GM12878 (cell line): ENCODE results near the gene HINT3. TPM values are rescaled to one million over a fixed set of nuclear protein-coding genes. Genes with fewer than 3 reads are reported as not detected.

Source experiments
- ATAC-seq: fragments of 200-7000 bp; cut with Tn5 transposase; 3 replicates; pipeline ENCODE4 v1.9.1; 2020; ENCODE audit warnings: mild to moderate bottlenecking, moderate library complexity
- BruUV-seq: library from RNA; stranded (reverse); fragments of 400-500 nt; replicated peaks from 2 replicates; lab custom pipeline; 2021; lab: Mats Ljungman, UMichigan
- CTCF ChIA-PET: fragments of 300-600 bp; sonication (Branson Sonifier 250); formaldehyde crosslinking; extraction: SDS; loops from one replicate; lab custom pipeline; 2021; ENCODE audit warnings: inconsistent platforms; lab: Yijun Ruan, JAX
- POLR2A ChIA-PET: fragments of 350-600 bp; formaldehyde crosslinking; extraction: SDS; loops from one replicate; lab custom pipeline; 2021; ENCODE audit warnings: inconsistent platforms; lab: Charles Lee
- RAD21 ChIA-PET: fragments of 300-600 bp; sonication (Branson Sonifier 250); formaldehyde crosslinking; loops from one replicate; lab custom pipeline; 2023; ENCODE audit warnings: antibody characterized with exemption; ENCODE audit not compliant: unreplicated experiment; lab: Charles Lee
- SMC1A ChIA-PET: fragments of 300-600 bp; sonication (Branson Sonifier 250); formaldehyde crosslinking; loops from one replicate; lab custom pipeline; 2023; ENCODE audit not compliant: unreplicated experiment, uncharacterized antibody; lab: Charles Lee
- DNase-seq: peaks from one replicate; pipeline ENCODE4 v3.0.0-alpha.2; 2011; ENCODE audit warnings: low read depth, low spot score
- FAIRE-seq: peaks from 3 replicates; lab custom pipeline; 2011; peaks lifted over from hg19 to GRCh38; lab: Jason Lieb, UNC
- H2AFZ ChIP-seq: 2 replicates; pipeline ENCODE4 v1.6.0; 2011; ENCODE audit warnings: low read depth, low read length, control low read depth; ENCODE audit not compliant: control insufficient read depth
- H3K27ac ChIP-seq: 2 replicates; pipeline ENCODE4 v1.5.1; 2011; ENCODE audit warnings: control low read depth; ENCODE audit not compliant: control insufficient read depth, insufficient read depth
- H3K27me3 ChIP-seq, 2 experiments: replicated peaks in 1 of 2; 2 replicates each; pipeline versions ENCODE4 v1.6.0 to v1.6.1; 2011; ENCODE audit warnings: low read length in 1 of 2; ENCODE audit not compliant: control insufficient read depth in 2 of 2, insufficient read depth in 2 of 2
- H3K36me3 ChIP-seq, 2 experiments: 2 replicates each; pipeline ENCODE4 v1.5.1; 2011; ENCODE audit warnings: low read length in 1 of 2; ENCODE audit not compliant: control insufficient read depth in 2 of 2, insufficient read depth in 2 of 2
- H3K4me1 ChIP-seq: 2 replicates; pipeline ENCODE4 v1.6.1; 2011; ENCODE audit warnings: mild to moderate bottlenecking, low read length, moderate library complexity, mixed read lengths; ENCODE audit not compliant: control insufficient read depth, insufficient read depth
- H3K4me2 ChIP-seq: 2 replicates; pipeline ENCODE4 v1.6.0; 2011; ENCODE audit warnings: control low read depth; ENCODE audit not compliant: control insufficient read depth, insufficient read depth
- H3K4me3 ChIP-seq: fragments of 200-600 bp; sonication (generic); 2 replicates; pipeline ENCODE4 v1.5.1; 2016
- H3K79me2 ChIP-seq: 2 replicates; pipeline ENCODE4 v1.6.0; 2011; ENCODE audit warnings: low read length; ENCODE audit not compliant: control insufficient read depth, insufficient read depth
- H3K9ac ChIP-seq: 2 replicates; pipeline ENCODE4 v1.8.0; 2011; ENCODE audit warnings: low read length, control low read depth, mixed read lengths; ENCODE audit not compliant: control insufficient read depth, insufficient read depth
- H3K9me3 ChIP-seq: replicated peaks from 3 replicates; pipeline ENCODE4 v1.5.1; 2011; ENCODE audit warnings: mild to moderate bottlenecking, low read length; ENCODE audit not compliant: control insufficient read depth, insufficient read depth
- H4K20me1 ChIP-seq: 2 replicates; pipeline ENCODE4 v1.6.0; 2011; ENCODE audit not compliant: control insufficient read depth, insufficient read depth
- EGR1 ChIP-seq, 2 experiments: IDR thresholded peaks; 1 replicate in 1 of 2; 2 replicates in 1 of 2; pipeline ENCODE4 v1.6.1; 2011 to 2012; ENCODE audit warnings: low read depth in 2 of 2, low read length in 2 of 2, borderline replicate concordance in 1 of 2, mild to moderate bottlenecking in 1 of 2, moderate library complexity in 1 of 2
- EP300 ChIP-seq, 2 experiments: fragments of 150-350 bp in 1 of 2; IDR thresholded peaks; 2 replicates each; pipeline ENCODE4 v1.6.1; 2011 to 2012; ENCODE audit warnings: low read depth in 2 of 2, low read length in 2 of 2, borderline replicate concordance in 1 of 2, improper control_type of control experiment in 1 of 2, inconsistent platforms in 1 of 2; ENCODE audit not compliant: control insufficient read depth in 1 of 2
- IRF4 ChIP-seq: IDR thresholded peaks from 2 replicates; pipeline ENCODE4 v1.6.1; 2011; ENCODE audit warnings: low read depth, low read length
- KDM1A ChIP-seq: fragments of 200-600 bp; sonication (generic); IDR thresholded peaks from 2 replicates; pipeline ENCODE4 v1.6.1; 2016; ENCODE audit warnings: borderline replicate concordance
- PML ChIP-seq: IDR thresholded peaks from 2 replicates; pipeline ENCODE4 v1.6.1; 2012; ENCODE audit warnings: low read length, inconsistent platforms
- POU2F2 ChIP-seq: IDR thresholded peaks from 3 replicates; pipeline ENCODE4 v1.6.1; 2011; ENCODE audit warnings: low read depth, mild to moderate bottlenecking, low read length, borderline replicate concordance
- RAD21 ChIP-seq: IDR thresholded peaks from 2 replicates; pipeline ENCODE4 v1.6.1; 2011; ENCODE audit warnings: mild to moderate bottlenecking, low read depth, low read length, moderate library complexity; ENCODE audit not compliant: insufficient read depth
- SUPT20H ChIP-seq: IDR thresholded peaks from 2 replicates; pipeline ENCODE4 v1.6.1; 2011; ENCODE audit warnings: low read depth, mild to moderate bottlenecking, low read length, moderate library complexity, borderline replicate concordance; ENCODE audit not compliant: control insufficient read depth
- TCF7 ChIP-seq: IDR thresholded peaks from 2 replicates; pipeline ENCODE4 v1.6.1; 2014; ENCODE audit warnings: antibody characterized with exemption, borderline replicate concordance
- YY1 ChIP-seq: IDR thresholded peaks from 2 replicates; pipeline ENCODE4 v1.6.1; 2011; ENCODE audit warnings: low read depth, mild to moderate bottlenecking, low read length
- ZZZ3 ChIP-seq: IDR thresholded peaks from 2 replicates; pipeline ENCODE4 v1.6.1; 2011; ENCODE audit warnings: low read depth; ENCODE audit not compliant: control insufficient read depth, insufficient read length
- WGBS: methylation state at CpG from one replicate; pipeline ENCODE4 v1.1.6; 2016; ENCODE audit warnings: low lambda C conversion rate; ENCODE audit not compliant: insufficient replicate concordance, insufficient coverage; ENCODE audit errors: missing lambda C conversion rate; 5-methylcytosine and 5-hydroxymethylcytosine counted together
- in situ Hi-C: fragments of 300-500 bp; cut with MboI; formaldehyde crosslinking; loops from 9 replicates; pipeline ENCODE4 v1.14.3; 2018; ENCODE audit warnings: mixed read lengths
- intact Hi-C: fragments of 100-400 bp; cut with micrococcal nuclease; formaldehyde crosslinking; loops from one replicate; pipeline ENCODE4 v1.14.2; 2022; ENCODE audit not compliant: unreplicated experiment
- polyA plus RNA-seq, 11 experiments: library from polyadenylated mRNA; depleted of rRNA in 4 of 11; unstranded in 6 of 11; stranded (reverse) in 5 of 11; fragments of >200 nt; fragmentation: Nextera tagmentation in 4 of 11; fragmentation: Illumina TruSeq in 1 of 11; extraction: Ambion mirVana in 4 of 11; extraction: Trizol in 1 of 11; gene quantifications; 1 replicate in 1 of 11; 2 replicates in 10 of 11; pipeline versions ENCODE4 v1.2.1 to v1.2.3, GENCODE V29; 2011 to 2016; ENCODE audit warnings: inconsistent platforms in 2 of 11, missing spikeins in 2 of 11, low read depth in 1 of 11
- total RNA-seq, 4 experiments: library from RNA; depleted of rRNA in 3 of 4; stranded (reverse); fragments of >200 nt in 3 of 4; fragmentation: Illumina TruSeq in 1 of 4; extraction: Trizol in 1 of 4; gene quantifications; 2 replicates each; pipeline versions ENCODE4 v1.2.1 to v1.2.3, GENCODE V29; 2013 to 2021
- TF ChIP-seq, protein P1 (sequence below): fragments of 450-650 bp; IDR thresholded peaks from 2 replicates; pipeline ENCODE4 v1.6.1; 2017; ENCODE audit warnings: mild to moderate bottlenecking, moderate library complexity
- TF ChIP-seq, protein P2 (sequence below): fragments of 450-650 bp; IDR thresholded peaks from 2 replicates; pipeline ENCODE4 v1.6.1; 2017; ENCODE audit warnings: mild to moderate bottlenecking, low read depth, inconsistent platforms; ENCODE audit not compliant: poor library complexity, severe bottlenecking
- TF ChIP-seq, protein P3 (sequence below): fragments of 450-650 bp; IDR thresholded peaks from 2 replicates; pipeline ENCODE4 v1.6.1; 2017; ENCODE audit warnings: mild to moderate bottlenecking

HINT3 gene
- total and polyA plus RNA-seq, 10 of the 15 experiments (the other 5 are each of a cell fraction or from before 2014, with no cell fraction given): 0.72 to 9.1 (median 5.4) TPM

DNA sequence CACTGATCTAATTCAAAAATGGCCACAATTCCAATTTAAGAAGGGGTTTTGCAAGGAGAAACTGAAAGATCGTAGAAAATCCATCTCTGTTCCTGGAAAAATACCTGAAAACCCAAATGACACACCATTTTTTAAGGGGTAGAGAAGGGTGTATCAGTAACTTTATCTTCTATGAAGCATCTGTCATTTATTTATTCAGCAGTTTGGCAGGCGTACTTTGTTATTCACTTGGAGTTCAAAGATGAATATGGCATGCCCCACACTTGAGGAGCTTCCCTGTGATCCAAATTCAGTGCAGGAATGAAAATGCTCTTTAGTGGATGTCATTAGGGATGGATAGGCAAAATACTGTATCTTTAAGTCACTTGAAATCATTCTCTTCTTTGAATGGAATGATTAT, 7.2 kb downstream of the HINT3 start (continued):
- TF ChIP-seq, protein P1, sequence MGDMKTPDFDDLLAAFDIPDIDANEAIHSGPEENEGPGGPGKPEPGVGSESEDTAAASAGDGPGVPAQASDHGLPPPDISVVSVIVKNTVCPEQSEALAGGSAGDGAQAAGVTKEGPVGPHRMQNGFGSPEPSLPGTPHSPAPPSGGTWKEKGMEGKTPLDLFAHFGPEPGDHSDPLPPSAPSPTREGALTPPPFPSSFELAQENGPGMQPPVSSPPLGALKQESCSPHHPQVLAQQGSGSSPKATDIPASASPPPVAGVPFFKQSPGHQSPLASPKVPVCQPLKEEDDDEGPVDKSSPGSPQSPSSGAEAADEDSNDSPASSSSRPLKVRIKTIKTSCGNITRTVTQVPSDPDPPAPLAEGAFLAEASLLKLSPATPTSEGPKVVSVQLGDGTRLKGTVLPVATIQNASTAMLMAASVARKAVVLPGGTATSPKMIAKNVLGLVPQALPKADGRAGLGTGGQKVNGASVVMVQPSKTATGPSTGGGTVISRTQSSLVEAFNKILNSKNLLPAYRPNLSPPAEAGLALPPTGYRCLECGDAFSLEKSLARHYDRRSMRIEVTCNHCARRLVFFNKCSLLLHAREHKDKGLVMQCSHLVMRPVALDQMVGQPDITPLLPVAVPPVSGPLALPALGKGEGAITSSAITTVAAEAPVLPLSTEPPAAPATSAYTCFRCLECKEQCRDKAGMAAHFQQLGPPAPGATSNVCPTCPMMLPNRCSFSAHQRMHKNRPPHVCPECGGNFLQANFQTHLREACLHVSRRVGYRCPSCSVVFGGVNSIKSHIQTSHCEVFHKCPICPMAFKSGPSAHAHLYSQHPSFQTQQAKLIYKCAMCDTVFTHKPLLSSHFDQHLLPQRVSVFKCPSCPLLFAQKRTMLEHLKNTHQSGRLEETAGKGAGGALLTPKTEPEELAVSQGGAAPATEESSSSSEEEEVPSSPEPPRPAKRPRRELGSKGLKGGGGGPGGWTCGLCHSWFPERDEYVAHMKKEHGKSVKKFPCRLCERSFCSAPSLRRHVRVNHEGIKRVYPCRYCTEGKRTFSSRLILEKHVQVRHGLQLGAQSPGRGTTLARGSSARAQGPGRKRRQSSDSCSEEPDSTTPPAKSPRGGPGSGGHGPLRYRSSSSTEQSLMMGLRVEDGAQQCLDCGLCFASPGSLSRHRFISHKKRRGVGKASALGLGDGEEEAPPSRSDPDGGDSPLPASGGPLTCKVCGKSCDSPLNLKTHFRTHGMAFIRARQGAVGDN: no peak
- TF ChIP-seq SUPT20H: no peak
- no peak for TF ChIP-seq POU2F2
- TF ChIP-seq EP300 (IDR thresholded peaks at IDR 0.05; ENCODE audit: borderline replicate concordance in 1 of 2, control insufficient read depth in 1 of 2, low read depth in 2 of 2, low read length in 2 of 2): no peak
- no peak for TF ChIP-seq EGR1 (IDR thresholded peaks at IDR 0.05; ENCODE audit: borderline replicate concordance in 1 of 2, low read depth in 2 of 2, low read length in 2 of 2)
- no peak for TF ChIP-seq RAD21

DNA sequence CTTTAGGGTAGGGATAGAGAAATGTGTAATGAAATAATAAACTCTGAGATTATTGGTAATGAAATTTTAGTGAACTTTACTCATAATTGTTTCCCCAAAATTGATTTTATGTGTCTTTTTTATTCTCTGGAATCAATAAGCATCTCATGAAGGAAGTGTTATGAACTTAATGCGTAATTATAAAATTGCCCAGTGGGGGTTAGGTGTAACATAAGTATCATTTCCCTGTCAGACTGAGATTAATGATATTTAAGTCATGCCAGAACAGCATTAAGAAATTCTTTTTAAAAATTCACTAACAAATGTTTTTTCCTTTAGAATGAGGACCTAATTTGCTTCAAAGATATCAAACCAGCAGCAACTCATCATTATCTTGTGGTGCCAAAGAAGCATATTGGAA, 10.0 kb downstream of the HINT3 start:
- Histone ChIP-seq H3K27ac (no peak overlapping the region), H2AFZ (no peak overlapping the region), H3K9ac (no peak overlapping the region), H3K4me2 (no peak overlapping the region), H3K4me1 (no peaks in the 10 kb centered on the region), H3K9me3 (no peaks in the 10 kb centered on the region), H3K4me3 (no peak overlapping the region), H4K20me1 (no peaks in the 10 kb centered on the region), H3K36me3 (no peaks in the 10 kb centered on the region; a peak in 2 of 4 replicates), H3K79me2 (no peaks in the 10 kb centered on the region), H3K27me3 (no peaks in the 10 kb centered on the region)
- no peak for FAIRE-seq
- ChIA-PET CTCF (interaction anchor here (1.1 to 12.1 kb wide), 5 partner anchors 7 to 28 kb away, joined by 3 to 183 read pairs (median 13); partner anchors contain the start of gene HINT3), RAD21 (no interaction called here), POLR2A (no interaction called here), SMC1A (no interaction called here)
- intact Hi-C loops: no loop called here
- no TSS peak for BruUV-seq
- DNase-seq: no peak
- no peak for ATAC-seq
- in situ Hi-C loops: no loop called here
- WGBS: 100% methylated on average over 1 of the region's 1 CpG
- TF ChIP-seq, protein P2, sequence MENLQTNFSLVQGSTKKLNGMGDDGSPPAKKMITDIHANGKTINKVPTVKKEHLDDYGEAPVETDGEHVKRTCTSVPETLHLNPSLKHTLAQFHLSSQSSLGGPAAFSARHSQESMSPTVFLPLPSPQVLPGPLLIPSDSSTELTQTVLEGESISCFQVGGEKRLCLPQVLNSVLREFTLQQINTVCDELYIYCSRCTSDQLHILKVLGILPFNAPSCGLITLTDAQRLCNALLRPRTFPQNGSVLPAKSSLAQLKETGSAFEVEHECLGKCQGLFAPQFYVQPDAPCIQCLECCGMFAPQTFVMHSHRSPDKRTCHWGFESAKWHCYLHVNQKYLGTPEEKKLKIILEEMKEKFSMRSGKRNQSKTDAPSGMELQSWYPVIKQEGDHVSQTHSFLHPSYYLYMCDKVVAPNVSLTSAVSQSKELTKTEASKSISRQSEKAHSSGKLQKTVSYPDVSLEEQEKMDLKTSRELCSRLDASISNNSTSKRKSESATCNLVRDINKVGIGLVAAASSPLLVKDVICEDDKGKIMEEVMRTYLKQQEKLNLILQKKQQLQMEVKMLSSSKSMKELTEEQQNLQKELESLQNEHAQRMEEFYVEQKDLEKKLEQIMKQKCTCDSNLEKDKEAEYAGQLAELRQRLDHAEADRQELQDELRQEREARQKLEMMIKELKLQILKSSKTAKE: no peak
- TF ChIP-seq PML (no peak), ZZZ3 (no peak), IRF4 (no peak), YY1 (no peak), TCF7 (no peak), KDM1A (no peak)
- TF ChIP-seq, protein P3, sequence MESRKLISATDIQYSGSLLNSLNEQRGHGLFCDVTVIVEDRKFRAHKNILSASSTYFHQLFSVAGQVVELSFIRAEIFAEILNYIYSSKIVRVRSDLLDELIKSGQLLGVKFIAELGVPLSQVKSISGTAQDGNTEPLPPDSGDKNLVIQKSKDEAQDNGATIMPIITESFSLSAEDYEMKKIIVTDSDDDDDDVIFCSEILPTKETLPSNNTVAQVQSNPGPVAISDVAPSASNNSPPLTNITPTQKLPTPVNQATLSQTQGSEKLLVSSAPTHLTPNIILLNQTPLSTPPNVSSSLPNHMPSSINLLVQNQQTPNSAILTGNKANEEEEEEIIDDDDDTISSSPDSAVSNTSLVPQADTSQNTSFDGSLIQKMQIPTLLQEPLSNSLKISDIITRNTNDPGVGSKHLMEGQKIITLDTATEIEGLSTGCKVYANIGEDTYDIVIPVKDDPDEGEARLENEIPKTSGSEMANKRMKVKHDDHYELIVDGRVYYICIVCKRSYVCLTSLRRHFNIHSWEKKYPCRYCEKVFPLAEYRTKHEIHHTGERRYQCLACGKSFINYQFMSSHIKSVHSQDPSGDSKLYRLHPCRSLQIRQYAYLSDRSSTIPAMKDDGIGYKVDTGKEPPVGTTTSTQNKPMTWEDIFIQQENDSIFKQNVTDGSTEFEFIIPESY: no peak
